ENCODE measurements around the gene DOK6. TPM values are rescaled to one million over a fixed set of nuclear protein-coding genes. Genes with fewer than 3 reads are reported as not detected.

The DOK6 gene
- total RNA-seq, 1 donor from 2014 or later = 0.06 TPM

DNA sequence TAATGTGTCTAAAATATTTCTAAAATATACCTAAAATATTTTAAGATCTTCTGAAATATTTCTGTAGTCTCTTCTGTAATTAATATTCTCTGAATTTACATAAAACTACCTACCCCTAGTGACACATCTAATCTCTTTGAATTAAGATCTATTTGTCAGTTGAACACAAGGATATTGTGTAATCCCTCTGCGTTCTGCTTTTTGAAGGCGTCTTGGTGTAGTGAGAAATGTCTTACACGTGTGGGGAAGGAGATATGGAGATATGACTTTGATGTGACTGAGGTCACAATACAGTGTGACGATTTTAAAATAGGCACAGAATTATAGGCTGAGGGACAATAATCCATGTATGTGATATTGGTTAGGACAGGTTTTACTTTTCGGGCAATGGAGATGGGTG, 79.8 kb downstream of the DOK6 start:
- H3K4me3 ChIP-seq (ENCODE audit: low read depth, low read length) = no peak overlapping the region
- TF ChIP-seq, protein P1, sequence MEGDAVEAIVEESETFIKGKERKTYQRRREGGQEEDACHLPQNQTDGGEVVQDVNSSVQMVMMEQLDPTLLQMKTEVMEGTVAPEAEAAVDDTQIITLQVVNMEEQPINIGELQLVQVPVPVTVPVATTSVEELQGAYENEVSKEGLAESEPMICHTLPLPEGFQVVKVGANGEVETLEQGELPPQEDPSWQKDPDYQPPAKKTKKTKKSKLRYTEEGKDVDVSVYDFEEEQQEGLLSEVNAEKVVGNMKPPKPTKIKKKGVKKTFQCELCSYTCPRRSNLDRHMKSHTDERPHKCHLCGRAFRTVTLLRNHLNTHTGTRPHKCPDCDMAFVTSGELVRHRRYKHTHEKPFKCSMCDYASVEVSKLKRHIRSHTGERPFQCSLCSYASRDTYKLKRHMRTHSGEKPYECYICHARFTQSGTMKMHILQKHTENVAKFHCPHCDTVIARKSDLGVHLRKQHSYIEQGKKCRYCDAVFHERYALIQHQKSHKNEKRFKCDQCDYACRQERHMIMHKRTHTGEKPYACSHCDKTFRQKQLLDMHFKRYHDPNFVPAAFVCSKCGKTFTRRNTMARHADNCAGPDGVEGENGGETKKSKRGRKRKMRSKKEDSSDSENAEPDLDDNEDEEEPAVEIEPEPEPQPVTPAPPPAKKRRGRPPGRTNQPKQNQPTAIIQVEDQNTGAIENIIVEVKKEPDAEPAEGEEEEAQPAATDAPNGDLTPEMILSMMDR (conservative IDR thresholded peaks at IDR 0.05; ENCODE audit: low read depth, low read length) = no peak
- no peak for DNase-seq (ENCODE audit: low read depth)

DNA sequence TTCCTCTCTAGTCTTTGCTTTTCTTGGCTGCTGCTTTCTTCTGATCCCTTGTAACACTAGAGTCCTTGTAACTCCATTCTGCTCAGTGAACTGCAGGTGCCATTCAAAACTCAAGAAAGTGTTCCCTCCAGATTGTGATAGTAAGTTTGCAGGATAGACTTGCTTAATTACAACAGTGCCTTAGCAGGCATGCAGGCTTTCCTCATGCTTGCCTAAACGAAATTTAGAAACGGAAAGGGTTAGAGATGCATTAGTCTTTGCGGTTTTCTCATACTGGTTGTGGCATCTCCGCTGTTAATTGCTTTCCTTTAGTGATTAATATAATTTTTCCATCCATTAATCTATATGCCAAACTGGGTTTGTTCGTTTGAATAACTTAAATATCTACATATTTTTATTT, 82.9 kb downstream of the DOK6 start:
- no peak for DNase-seq (ENCODE audit: low read depth)

DNA sequence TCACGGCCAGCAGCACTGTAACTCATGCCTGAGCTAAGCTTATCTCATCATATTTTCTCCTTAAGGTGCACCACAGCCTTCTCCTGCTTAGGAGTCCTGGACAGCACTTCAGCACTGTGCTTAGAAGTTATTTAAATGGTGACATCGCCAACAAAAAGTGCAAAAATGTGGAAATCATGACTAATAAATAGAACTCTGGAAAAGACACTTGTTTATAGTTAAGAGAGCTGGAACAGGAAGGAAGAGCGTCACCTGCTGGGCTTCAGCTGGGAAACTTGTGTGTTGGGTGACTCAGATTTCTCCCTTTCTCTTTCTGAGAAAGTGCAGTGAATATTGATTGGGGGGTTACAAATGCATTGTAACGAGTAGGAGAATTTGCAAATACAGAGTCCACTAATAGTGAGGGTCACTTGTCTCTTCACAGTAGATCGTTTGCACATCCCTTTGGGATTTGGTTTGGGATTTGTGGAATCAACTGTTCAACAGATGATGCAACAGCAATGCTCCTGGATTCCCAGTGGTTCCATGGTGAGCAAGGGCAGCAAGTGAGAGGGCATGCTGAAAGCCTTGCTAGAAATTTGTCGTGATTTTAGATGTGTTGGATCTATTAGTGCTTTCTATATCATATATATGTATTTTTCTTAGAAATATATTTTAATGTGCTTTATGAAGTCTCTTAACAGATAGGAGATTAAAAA, 84.2 kb downstream of the DOK6 start:
- DNase-seq (ENCODE audit: low read depth) = no peak
- no peak overlapping the region for H3K4me3 ChIP-seq (ENCODE audit: low read depth, low read length)

More for the DNA sequence above, 82.9 kb downstream of the DOK6 start:
- no peak overlapping the region for H3K4me3 ChIP-seq (ENCODE audit: low read depth, low read length)
- TF ChIP-seq, protein P1 (conservative IDR thresholded peaks at IDR 0.05; ENCODE audit: low read depth, low read length) = no peak

DNA sequence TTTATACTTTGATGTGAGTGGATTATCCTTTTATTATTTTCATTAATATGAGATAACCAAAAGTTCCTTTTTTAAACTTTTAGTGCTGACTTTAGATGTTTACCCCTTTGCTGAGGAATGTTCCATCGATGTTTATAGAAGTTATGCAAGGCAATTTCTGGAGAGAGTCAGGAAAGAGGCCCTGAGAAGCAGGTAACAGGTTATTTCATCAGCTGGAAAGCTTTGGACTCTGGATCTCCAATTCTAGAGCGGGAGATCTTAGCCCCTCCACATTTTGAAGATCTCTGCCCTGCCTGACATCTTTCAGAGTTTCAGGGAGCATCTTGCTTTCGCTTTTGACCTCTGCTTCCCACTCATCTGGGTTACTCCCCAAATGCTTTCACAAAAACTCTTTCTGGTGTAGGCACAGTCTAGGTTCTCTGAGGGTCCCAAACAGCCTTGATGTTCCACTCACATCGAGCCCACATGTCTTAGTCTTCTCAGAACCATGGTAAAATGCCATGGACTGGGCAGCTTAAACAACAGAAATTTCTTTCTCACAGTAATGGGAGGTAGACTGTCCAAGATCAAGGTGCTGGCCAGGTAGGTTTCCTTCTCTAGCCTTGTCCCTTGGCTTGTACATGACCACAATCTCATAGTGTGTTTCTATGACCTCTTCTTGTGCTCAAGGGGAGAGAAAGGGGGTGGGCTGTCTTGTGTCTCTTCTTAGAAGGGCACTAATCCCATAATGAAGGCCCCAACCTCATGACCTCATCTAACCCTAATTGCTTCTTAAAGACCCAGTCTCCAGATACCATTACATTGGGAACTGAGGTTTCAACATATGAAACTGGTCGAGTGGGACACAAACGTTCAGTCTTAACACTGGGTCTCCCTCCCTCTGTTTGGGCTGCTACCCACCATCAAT, 87.1 kb downstream of the DOK6 start:
- DNase-seq (ENCODE audit: low read depth) = no peak
- TF ChIP-seq, protein P1 (conservative IDR thresholded peaks at IDR 0.05; ENCODE audit: low read depth, low read length) = no peak
- H3K4me3 ChIP-seq (ENCODE audit: low read depth, low read length) = no peak overlapping the region

More for the DNA sequence above, 84.2 kb downstream of the DOK6 start:
- TF ChIP-seq, protein P1 (conservative IDR thresholded peaks at IDR 0.05; ENCODE audit: low read depth, low read length) = peak; percentile 66

DNA sequence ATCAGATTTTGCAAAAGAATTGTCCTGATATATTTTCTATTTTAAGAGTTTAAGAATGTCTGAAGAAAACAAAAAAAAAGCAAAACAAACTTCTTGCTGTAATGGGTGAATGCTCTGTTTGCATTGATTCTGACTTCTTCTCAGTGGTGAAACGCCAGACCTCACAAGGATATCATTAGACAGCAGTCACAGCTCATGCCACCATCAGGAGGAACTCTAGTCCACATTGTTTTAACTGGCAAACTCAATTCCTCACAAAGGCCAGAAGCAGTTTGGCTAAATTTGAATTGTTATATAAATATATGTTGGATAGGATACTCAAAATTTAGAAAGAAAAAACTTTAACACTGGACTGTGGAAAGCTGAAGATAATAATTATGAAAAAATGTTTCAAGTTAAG, 89.4 kb downstream of the DOK6 start:
- H3K4me3 ChIP-seq (ENCODE audit: low read depth, low read length) = no peak overlapping the region
- no peak for DNase-seq (ENCODE audit: low read depth)
- TF ChIP-seq, protein P1 (conservative IDR thresholded peaks at IDR 0.05; ENCODE audit: low read depth, low read length) = no peak

DNA sequence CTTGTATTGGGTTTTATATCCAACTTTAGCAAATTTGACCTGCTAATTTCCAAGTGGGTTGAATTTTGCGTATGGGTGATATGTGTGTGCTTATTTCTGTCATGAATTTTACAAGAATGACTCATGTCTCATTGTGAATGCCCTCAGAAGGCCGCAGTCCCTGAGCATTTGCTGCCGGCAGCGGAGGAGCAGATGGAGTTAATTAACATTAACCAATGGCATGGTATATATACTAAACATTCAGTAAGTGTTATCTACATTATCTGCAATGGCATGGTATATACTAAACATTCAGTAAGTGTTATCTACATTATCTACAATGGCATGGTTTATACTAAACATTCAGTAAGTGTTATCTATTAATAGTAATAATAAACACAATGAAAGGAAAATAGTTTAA, 90.1 kb downstream of the DOK6 start:
- TF ChIP-seq, protein P1 (conservative IDR thresholded peaks at IDR 0.05; ENCODE audit: low read depth, low read length) = no peak
- DNase-seq (ENCODE audit: low read depth) = no peak
- no peak overlapping the region for H3K4me3 ChIP-seq (ENCODE audit: low read depth, low read length)
